ENCODE data around the gene TLCD3A. TPM values are rescaled to one million over a fixed set of nuclear protein-coding genes. Genes with fewer than 3 reads are reported as not detected.

TLCD3A gene
- total RNA-seq, 2 experiments from 2014 or later, result 8.3 to 11.7 TPM

DNA sequence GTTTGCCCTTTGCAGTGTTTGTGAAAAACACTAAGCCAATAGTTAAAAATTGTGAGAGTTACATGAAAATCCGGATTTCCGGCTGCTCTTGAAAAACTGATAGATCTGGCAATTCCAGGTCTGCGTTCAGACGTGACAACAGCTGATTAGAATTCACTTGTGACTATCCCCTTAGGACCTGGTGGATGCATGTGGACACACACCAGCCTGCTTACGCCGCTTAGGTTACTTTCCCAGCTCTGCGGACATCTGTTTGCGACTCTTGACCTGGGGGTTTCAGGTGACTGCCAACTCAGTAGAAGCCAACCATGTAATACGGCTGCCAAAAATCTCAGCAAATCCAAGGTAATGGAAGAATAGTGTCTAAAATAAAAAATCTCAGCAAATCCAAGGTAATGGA is 42.0 kb upstream of the TLCD3A start:
- H3K79me2 ChIP-seq (ENCODE audit: insufficient read depth, low read depth, low read length), result no peaks in the 10 kb centered on the region
- H2AFZ ChIP-seq (ENCODE audit: low read length), result no peak overlapping the region
- CTCF ChIA-PET (ENCODE audit: unreplicated experiment), result no interaction called here
- TF ChIP-seq, protein P1, sequence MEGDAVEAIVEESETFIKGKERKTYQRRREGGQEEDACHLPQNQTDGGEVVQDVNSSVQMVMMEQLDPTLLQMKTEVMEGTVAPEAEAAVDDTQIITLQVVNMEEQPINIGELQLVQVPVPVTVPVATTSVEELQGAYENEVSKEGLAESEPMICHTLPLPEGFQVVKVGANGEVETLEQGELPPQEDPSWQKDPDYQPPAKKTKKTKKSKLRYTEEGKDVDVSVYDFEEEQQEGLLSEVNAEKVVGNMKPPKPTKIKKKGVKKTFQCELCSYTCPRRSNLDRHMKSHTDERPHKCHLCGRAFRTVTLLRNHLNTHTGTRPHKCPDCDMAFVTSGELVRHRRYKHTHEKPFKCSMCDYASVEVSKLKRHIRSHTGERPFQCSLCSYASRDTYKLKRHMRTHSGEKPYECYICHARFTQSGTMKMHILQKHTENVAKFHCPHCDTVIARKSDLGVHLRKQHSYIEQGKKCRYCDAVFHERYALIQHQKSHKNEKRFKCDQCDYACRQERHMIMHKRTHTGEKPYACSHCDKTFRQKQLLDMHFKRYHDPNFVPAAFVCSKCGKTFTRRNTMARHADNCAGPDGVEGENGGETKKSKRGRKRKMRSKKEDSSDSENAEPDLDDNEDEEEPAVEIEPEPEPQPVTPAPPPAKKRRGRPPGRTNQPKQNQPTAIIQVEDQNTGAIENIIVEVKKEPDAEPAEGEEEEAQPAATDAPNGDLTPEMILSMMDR (conservative IDR thresholded peaks at IDR 0.05; ENCODE audit: low read length), result no peak
- TF ChIP-seq EZH2phosphoT487 (IDR thresholded peaks at IDR 0.05; ENCODE audit: borderline replicate concordance, low read depth, low read length), result no peak
- H3K9me2 ChIP-seq (ENCODE audit: insufficient read depth, low read length), result no peaks in the 10 kb centered on the region
- no peak for DNase-seq (ENCODE audit: low spot score)
- intact Hi-C loops (cut with micrococcal nuclease; ENCODE audit: unreplicated experiment), result loop anchor here (10.0 kb wide), 1 partner anchor 296 kb away; no protein-coding TSS in a partner anchor
- BruUV-seq (replicated peaks), result no TSS peak
- POLR2A ChIA-PET, result no interaction called here
- H3K4me2 ChIP-seq (ENCODE audit: low read length), result no peak overlapping the region
- peaks cover 52% of the 10 kb centered on the region for H3K36me3 ChIP-seq (ENCODE audit: insufficient read depth, low read length)
- no peaks in the 10 kb centered on the region for H3K9me3 ChIP-seq (ENCODE audit: low read length)
- no peaks in the 10 kb centered on the region for H3K4me1 ChIP-seq (ENCODE audit: insufficient read depth, low read length, poor library complexity, severe bottlenecking)
- no peak overlapping the region for H3K4me3 ChIP-seq (ENCODE audit: low read depth, low read length, poor library complexity, severe bottlenecking)
- H3K27ac ChIP-seq (ENCODE audit: low read depth, low read length, poor library complexity, severe bottlenecking), result no peak overlapping the region
- H4K20me1 ChIP-seq (ENCODE audit: insufficient read depth, low read length), result no peaks in the 10 kb centered on the region

DNA sequence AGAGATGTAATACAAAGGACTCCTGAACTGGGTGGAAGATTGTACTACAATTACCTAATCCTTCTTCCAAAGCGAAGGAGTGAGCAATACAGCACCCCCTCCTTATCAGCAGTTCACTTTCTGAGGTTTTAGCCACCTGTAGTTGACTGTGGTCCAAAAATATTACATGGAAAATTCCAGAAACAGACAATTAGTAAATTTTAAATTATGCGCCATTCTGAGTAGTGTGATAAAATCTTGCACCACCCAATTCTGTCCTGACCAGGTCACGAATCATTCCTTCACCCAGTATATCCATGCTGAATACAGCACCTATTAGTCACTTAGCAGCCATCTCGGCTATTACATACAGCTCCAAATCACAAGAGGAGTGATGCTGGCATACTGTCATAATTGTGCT is 41.0 kb upstream of the TLCD3A start:
- H3K27ac ChIP-seq (ENCODE audit: low read depth, low read length, poor library complexity, severe bottlenecking), result no peak overlapping the region
- H4K20me1 ChIP-seq (ENCODE audit: insufficient read depth, low read length), result no peaks in the 10 kb centered on the region
- BruUV-seq (replicated peaks), result no TSS peak
- H3K9me3 ChIP-seq (ENCODE audit: low read length), result no peaks in the 10 kb centered on the region
- H2AFZ ChIP-seq (ENCODE audit: low read length), result no peak overlapping the region
- no peaks in the 10 kb centered on the region for H3K79me2 ChIP-seq (ENCODE audit: insufficient read depth, low read depth, low read length)
- no peaks in the 10 kb centered on the region for H3K9me2 ChIP-seq (ENCODE audit: insufficient read depth, low read length)
- no peak overlapping the region for H3K4me2 ChIP-seq (ENCODE audit: low read length)
- ChIA-PET POLR2A (interaction anchor here (0.5 to 0.7 kb wide), 3 partner anchors 21 to 31 kb away, joined by 3 to 9 read pairs (median 3); partner anchors contain the start of gene VPS53), CTCF (ENCODE audit: unreplicated experiment) (interaction anchor here (0.8 kb wide), 1 partner anchor 279 kb away, joined by 3 read pairs; no protein-coding TSS in a partner anchor)
- no peak for DNase-seq (ENCODE audit: low spot score)
- peaks cover 58% of the 10 kb centered on the region; the same call in 1 of the 2 replicates for H3K36me3 ChIP-seq (ENCODE audit: insufficient read depth, low read length)
- no peaks in the 10 kb centered on the region for H3K4me1 ChIP-seq (ENCODE audit: insufficient read depth, low read length, poor library complexity, severe bottlenecking)
- H3K4me3 ChIP-seq (ENCODE audit: low read depth, low read length, poor library complexity, severe bottlenecking), result no peak overlapping the region
- no peak for TF ChIP-seq EZH2phosphoT487 (IDR thresholded peaks at IDR 0.05; ENCODE audit: borderline replicate concordance, low read depth, low read length)
- TF ChIP-seq, protein P1 (conservative IDR thresholded peaks at IDR 0.05; ENCODE audit: low read length), result no peak
- intact Hi-C loops (cut with micrococcal nuclease; ENCODE audit: unreplicated experiment), result loop anchor here (10.0 kb wide), 1 partner anchor 297 kb away; no protein-coding TSS in a partner anchor

DNA sequence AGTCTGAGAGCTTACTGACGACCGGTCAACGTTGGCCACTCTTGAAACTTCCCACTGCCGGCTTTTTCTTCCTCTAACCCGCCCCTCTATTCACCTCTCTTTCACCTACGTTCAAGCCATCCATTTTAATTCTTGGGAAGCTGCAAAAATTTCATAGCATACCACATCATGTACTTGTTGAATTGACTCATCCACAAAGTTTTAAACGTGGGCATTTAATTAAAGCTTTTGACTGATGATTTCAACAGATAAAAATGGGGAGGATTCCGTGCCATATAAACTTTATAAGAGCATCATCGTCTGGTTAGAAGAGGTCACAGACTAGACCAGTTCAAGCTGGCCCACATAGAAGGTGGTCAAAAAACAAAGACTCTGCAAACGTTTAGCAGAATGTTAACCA is 40.3 kb upstream of the TLCD3A start:
- no peak overlapping the region for H3K4me2 ChIP-seq (ENCODE audit: low read length)
- ChIA-PET POLR2A (interaction anchor here (0.6 kb wide), 1 partner anchor 14 kb away, joined by 3 read pairs; no protein-coding TSS in a partner anchor), CTCF (ENCODE audit: unreplicated experiment) (no interaction called here)
- no peaks in the 10 kb centered on the region for H3K9me2 ChIP-seq (ENCODE audit: insufficient read depth, low read length)
- no peak overlapping the region for H3K27ac ChIP-seq (ENCODE audit: low read depth, low read length, poor library complexity, severe bottlenecking)
- peaks cover 62% of the 10 kb centered on the region for H3K36me3 ChIP-seq (ENCODE audit: insufficient read depth, low read length)
- H4K20me1 ChIP-seq (ENCODE audit: insufficient read depth, low read length), result no peaks in the 10 kb centered on the region
- no peak overlapping the region for H3K4me3 ChIP-seq (ENCODE audit: low read depth, low read length, poor library complexity, severe bottlenecking)
- DNase-seq (ENCODE audit: low spot score), result no peak
- H3K4me1 ChIP-seq (ENCODE audit: insufficient read depth, low read length, poor library complexity, severe bottlenecking), result no peaks in the 10 kb centered on the region
- H3K79me2 ChIP-seq (ENCODE audit: insufficient read depth, low read depth, low read length), result no peaks in the 10 kb centered on the region
- intact Hi-C loops (cut with micrococcal nuclease; ENCODE audit: unreplicated experiment), result loop anchor here (10.0 kb wide), 1 partner anchor 297 kb away; no protein-coding TSS in a partner anchor
- TF ChIP-seq EZH2phosphoT487 (IDR thresholded peaks at IDR 0.05; ENCODE audit: borderline replicate concordance, low read depth, low read length), result no peak
- TF ChIP-seq, protein P1 (conservative IDR thresholded peaks at IDR 0.05; ENCODE audit: low read length), result no peak
- no peaks in the 10 kb centered on the region for H3K9me3 ChIP-seq (ENCODE audit: low read length)
- no TSS peak for BruUV-seq (replicated peaks)
- H2AFZ ChIP-seq (ENCODE audit: low read length), result no peak overlapping the region
